C4-2B (cell line): Measurements from ENCODE around the gene CTNNA1.

ENCODE experiments used
- ZFX ChIP-seq: fragments of 450-650 bp; IDR thresholded peaks from 2 replicates; pipeline ENCODE4 v1.6.1; 2017
- TF ChIP-seq, protein P1 (sequence below): fragments of 450-650 bp; conservative IDR thresholded peaks from 2 replicates; pipeline ENCODE4 v1.5.1; 2017; ENCODE audit warnings: mild to moderate bottlenecking

DNA sequence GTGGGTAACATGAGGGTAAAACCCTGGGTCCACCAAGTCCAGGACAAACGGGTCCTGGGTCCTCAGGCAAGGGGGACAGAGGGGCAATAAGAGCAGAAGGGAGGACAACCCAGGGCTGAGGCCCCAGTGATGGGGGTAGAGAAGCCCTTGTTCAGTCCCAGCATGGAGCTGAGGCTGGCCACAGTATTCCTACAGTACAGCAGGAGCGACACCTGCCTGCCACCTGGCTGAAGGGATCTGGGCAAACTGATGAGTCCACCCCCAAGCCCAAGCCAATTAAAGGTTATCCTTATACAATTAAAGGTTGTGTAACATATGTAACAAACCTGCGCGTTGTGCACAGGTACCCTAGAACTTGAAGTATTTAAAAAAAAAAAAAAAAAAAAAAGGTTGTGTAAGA, 219.6 kb downstream of the CTNNA1 start:
- TF ChIP-seq, protein P1, sequence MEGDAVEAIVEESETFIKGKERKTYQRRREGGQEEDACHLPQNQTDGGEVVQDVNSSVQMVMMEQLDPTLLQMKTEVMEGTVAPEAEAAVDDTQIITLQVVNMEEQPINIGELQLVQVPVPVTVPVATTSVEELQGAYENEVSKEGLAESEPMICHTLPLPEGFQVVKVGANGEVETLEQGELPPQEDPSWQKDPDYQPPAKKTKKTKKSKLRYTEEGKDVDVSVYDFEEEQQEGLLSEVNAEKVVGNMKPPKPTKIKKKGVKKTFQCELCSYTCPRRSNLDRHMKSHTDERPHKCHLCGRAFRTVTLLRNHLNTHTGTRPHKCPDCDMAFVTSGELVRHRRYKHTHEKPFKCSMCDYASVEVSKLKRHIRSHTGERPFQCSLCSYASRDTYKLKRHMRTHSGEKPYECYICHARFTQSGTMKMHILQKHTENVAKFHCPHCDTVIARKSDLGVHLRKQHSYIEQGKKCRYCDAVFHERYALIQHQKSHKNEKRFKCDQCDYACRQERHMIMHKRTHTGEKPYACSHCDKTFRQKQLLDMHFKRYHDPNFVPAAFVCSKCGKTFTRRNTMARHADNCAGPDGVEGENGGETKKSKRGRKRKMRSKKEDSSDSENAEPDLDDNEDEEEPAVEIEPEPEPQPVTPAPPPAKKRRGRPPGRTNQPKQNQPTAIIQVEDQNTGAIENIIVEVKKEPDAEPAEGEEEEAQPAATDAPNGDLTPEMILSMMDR, result no peak
- no peak for TF ChIP-seq ZFX
